SK-N-SH (cell line): ENCODE data around the gene METTL1. TPM values are rescaled to one million over a fixed set of nuclear protein-coding genes. Genes with fewer than 3 reads are reported as not detected.

Experiments
- CTCF ChIA-PET: fragments of 300-600, 350-600 bp; formaldehyde crosslinking; extraction: SDS; loops from one replicate; lab custom pipeline; 2021; lab: Yijun Ruan, JAX
- POLR2A ChIA-PET: fragments of 350-600 bp; sonication (Branson Sonifier 250); formaldehyde crosslinking; extraction: SDS; loops from one replicate; lab custom pipeline; 2020; ENCODE audit warnings: antibody characterized with exemption, inconsistent platforms; lab: Yijun Ruan, JAX
- DNase-seq: peaks from one replicate; pipeline ENCODE4 v3.0.0; 2012
- H2AFZ ChIP-seq: fragments of 200-600 bp; sonication (generic); 2 replicates; pipeline ENCODE4 v1.8.1; 2016; ENCODE audit warnings: antibody characterized with exemption, mild to moderate bottlenecking, low read depth
- H3F3A ChIP-seq: fragments of 200-600 bp; sonication (generic); replicated peaks from 2 replicates; pipeline ENCODE3; 2016; ENCODE audit warnings: antibody characterized with exemption, mild to moderate bottlenecking; ENCODE audit not compliant: insufficient read depth
- H3K27ac ChIP-seq, 2 experiments: fragments of 200-500 bp in 1 of 2; fragments of 200-600 bp in 1 of 2; sonication (Bioruptor generic) in 1 of 2; sonication (generic), shearing (Covaris generic) in 1 of 2; 2 replicates each; pipeline versions ENCODE4 v1.5.1 to v1.6.1; 2014 to 2016; ENCODE audit warnings: low read depth in 2 of 2, inconsistent platforms in 1 of 2, low read length in 1 of 2, mild to moderate bottlenecking in 1 of 2, mixed read lengths in 1 of 2
- H3K27me3 ChIP-seq: fragments of 200-600 bp; sonication (generic), shearing (Covaris generic); 2 replicates; pipeline ENCODE4 v1.6.1; 2016; ENCODE audit warnings: mixed run types; ENCODE audit not compliant: insufficient read depth
- H3K36me3 ChIP-seq, 2 experiments: fragments of 200-500 bp in 1 of 2; fragments of 200-600 bp in 1 of 2; sonication (Bioruptor generic) in 1 of 2; sonication (generic) in 1 of 2; replicated peaks in 1 of 2; 2 replicates each; pipeline versions ENCODE3 to v1.5.1; 2014 to 2016; ENCODE audit warnings: low read length in 1 of 2, mild to moderate bottlenecking in 1 of 2; ENCODE audit not compliant: insufficient read depth in 2 of 2, control insufficient read depth in 1 of 2
- H3K4me1 ChIP-seq, 2 experiments: fragments of 200-500 bp in 1 of 2; fragments of 200-600 bp in 1 of 2; sonication (Bioruptor generic) in 1 of 2; sonication (generic), shearing (Covaris generic) in 1 of 2; 2 replicates each; pipeline versions ENCODE4 v1.5.1 to v1.6.1; 2014 to 2016; ENCODE audit warnings: low read depth in 1 of 2, low read length in 1 of 2, mixed run types in 1 of 2; ENCODE audit not compliant: insufficient read depth in 2 of 2, control insufficient read depth in 1 of 2
- H3K4me2 ChIP-seq: fragments of 200-600 bp; sonication (generic), shearing (Covaris generic); 2 replicates; pipeline ENCODE4 v1.6.1; 2017; ENCODE audit warnings: mixed run types
- H3K4me3 ChIP-seq, 2 experiments: fragments of 200-500 bp in 1 of 2; fragments of 200-600 bp in 1 of 2; sonication (Bioruptor generic) in 1 of 2; sonication (generic), shearing (Covaris generic) in 1 of 2; 2 replicates each; pipeline versions ENCODE4 v1.5.1 to v1.8.1; 2014 to 2016; ENCODE audit warnings: low read depth in 2 of 2, inconsistent platforms in 1 of 2, low read length in 1 of 2, mild to moderate bottlenecking in 1 of 2, mixed read lengths in 1 of 2, moderate library complexity in 1 of 2
- H3K79me2 ChIP-seq: fragments of 200-600 bp; sonication (generic); 2 replicates; pipeline ENCODE4 v1.8.1; 2017; ENCODE audit warnings: mild to moderate bottlenecking; ENCODE audit not compliant: insufficient read depth
- H3K9ac ChIP-seq: fragments of 200-600 bp; sonication (generic); 2 replicates; pipeline ENCODE4 v1.6.1; 2017; ENCODE audit warnings: mixed run types
- H3K9me2 ChIP-seq: fragments of 200-600 bp; sonication (generic); 2 replicates; pipeline ENCODE4 v1.6.1; 2017; ENCODE audit warnings: mixed run types
- H3K9me3 ChIP-seq: fragments of 200-600 bp; sonication (generic); 2 replicates; pipeline ENCODE4 v1.6.1; 2017; ENCODE audit warnings: mixed run types, mild to moderate bottlenecking, moderate library complexity
- H4K20me1 ChIP-seq: fragments of 200-600 bp; sonication (generic); 2 replicates; pipeline ENCODE4 v1.6.1; 2017; ENCODE audit warnings: mild to moderate bottlenecking, mixed run types; ENCODE audit not compliant: insufficient read depth
- CHD2 ChIP-seq: fragments of 150-350 bp; IDR thresholded peaks from 2 replicates; pipeline ENCODE4 v1.6.1; 2018; ENCODE audit warnings: low read length; ENCODE audit not compliant: partially characterized antibody
- EP300 ChIP-seq, 2 experiments: IDR thresholded peaks; 2 replicates each; pipeline versions ENCODE4 v1.4.0 to v1.6.1; 2012; ENCODE audit warnings: borderline replicate concordance in 1 of 2, low read depth in 1 of 2, low read length in 1 of 2
- FOXJ3 ChIP-seq: sonication (generic); formaldehyde crosslinking; IDR thresholded peaks from 2 replicates; pipeline ENCODE4 v1.5.1; 2020; ENCODE audit warnings: mild to moderate bottlenecking, missing genetic modification reagents
- GATA2 ChIP-seq: sonication (generic); formaldehyde crosslinking; IDR thresholded peaks from 2 replicates; pipeline ENCODE4 v1.5.0; 2020; ENCODE audit warnings: mild to moderate bottlenecking, missing genetic modification reagents
- MXI1 ChIP-seq: IDR thresholded peaks from 2 replicates; pipeline ENCODE4 v1.6.1; 2012; ENCODE audit warnings: mild to moderate bottlenecking, low read depth, low read length, improper control_type of control experiment
- NFIC ChIP-seq: IDR thresholded peaks from 2 replicates; pipeline ENCODE4 v1.4.0; 2012; ENCODE audit warnings: borderline replicate concordance
- POLR2AphosphoS5 ChIP-seq: IDR thresholded peaks from 2 replicates; pipeline ENCODE4 v1.6.1; 2012; ENCODE audit warnings: low read depth, low read length
- RXRA ChIP-seq: IDR thresholded peaks from 2 replicates; pipeline ENCODE4 v1.4.0; 2012; ENCODE audit warnings: low read depth, mild to moderate bottlenecking, borderline replicate concordance
- TCF12 ChIP-seq: IDR thresholded peaks from 2 replicates; pipeline ENCODE4 v1.4.0; 2012
- TEAD4 ChIP-seq: IDR thresholded peaks from 2 replicates; pipeline ENCODE4 v1.4.0; 2012; ENCODE audit warnings: mild to moderate bottlenecking, borderline replicate concordance; ENCODE audit not compliant: insufficient read depth
- USF2 ChIP-seq: fragments of 150-350 bp; IDR thresholded peaks from 2 replicates; pipeline ENCODE4 v1.6.1; 2017; ENCODE audit warnings: antibody characterized with exemption, low read length, low read depth, borderline replicate concordance
- WGBS: methylation state at CpG from one replicate; pipeline ENCODE4 v1.1.6; 2017; ENCODE audit warnings: low lambda C conversion rate; 5-methylcytosine and 5-hydroxymethylcytosine counted together
- polyA plus RNA-seq, 3 experiments: library from polyadenylated mRNA; depleted of rRNA; stranded (reverse); fragments of >200 nt; gene quantifications; 2 replicates each; pipeline ENCODE4 v1.2.3, GENCODE V29; 2012
- TF ChIP-seq, protein P1 (sequence below): IDR thresholded peaks from 2 replicates; pipeline ENCODE4 v1.4.0; 2012; ENCODE audit warnings: low read depth
- TF ChIP-seq, protein P2 (sequence below): IDR thresholded peaks from 2 replicates; pipeline ENCODE4 v1.6.1; 2012; ENCODE audit warnings: mild to moderate bottlenecking, low read depth, low read length, moderate library complexity

The METTL1 gene
- polyA plus RNA-seq, 1 of the 3 experiments (the other 2 are of a cell fraction) = 28.0 TPM

DNA sequence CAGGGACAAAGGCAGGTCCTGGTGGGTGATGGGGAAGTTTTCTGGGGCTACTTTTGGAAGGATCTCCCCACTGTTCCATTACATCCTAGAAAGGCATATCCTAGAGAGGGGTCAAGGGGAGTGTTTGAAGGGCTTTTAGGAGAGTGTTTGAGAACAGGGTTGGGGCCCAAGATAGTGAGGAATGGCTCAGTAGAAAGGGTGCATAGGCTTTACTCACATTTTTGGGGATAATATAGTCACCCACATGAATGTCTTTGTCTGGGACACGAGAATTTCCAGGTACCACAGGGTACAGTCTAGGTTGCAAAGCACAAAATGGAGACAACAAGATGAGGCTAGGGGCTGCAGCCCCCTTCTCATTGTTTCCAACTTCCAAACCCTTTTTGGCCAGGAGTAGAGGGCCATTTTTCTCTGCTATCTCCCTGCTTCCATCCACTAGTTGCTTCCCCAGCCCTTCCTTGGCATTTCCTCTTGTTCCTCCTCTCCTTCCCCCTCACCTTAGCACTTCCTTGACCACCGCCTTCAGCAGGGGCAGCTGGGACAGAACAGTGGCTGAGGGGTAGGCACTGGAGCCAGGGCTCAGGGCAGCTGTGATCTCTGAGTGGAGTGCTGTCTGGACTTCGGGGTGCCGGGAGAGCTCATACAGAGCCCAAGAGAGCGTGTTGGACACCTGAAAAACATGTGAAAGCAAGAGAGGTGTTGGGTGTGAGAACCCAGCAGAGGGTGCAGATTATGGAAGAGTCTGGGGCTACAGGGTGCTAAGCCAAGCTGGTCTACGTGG lies 7.8 kb downstream of the METTL1 start:
- TF ChIP-seq TEAD4 (no peak), POLR2AphosphoS5 (no peak), CHD2 (no peak), USF2 (no peak), GATA2 (CRISPR knock-in tag) (no peak), RXRA (no peak), EP300 (IDR thresholded peaks at IDR 0.05; ENCODE audit: borderline replicate concordance in 1 of 2, low read depth in 1 of 2, low read length in 1 of 2) (no peak), MXI1 (no peak), FOXJ3 (CRISPR knock-in tag) (no peak), NFIC (no peak), TCF12 (no peak)
- TF ChIP-seq, protein P1, sequence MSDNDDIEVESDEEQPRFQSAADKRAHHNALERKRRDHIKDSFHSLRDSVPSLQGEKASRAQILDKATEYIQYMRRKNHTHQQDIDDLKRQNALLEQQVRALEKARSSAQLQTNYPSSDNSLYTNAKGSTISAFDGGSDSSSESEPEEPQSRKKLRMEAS = no peak
- TF ChIP-seq, protein P2, sequence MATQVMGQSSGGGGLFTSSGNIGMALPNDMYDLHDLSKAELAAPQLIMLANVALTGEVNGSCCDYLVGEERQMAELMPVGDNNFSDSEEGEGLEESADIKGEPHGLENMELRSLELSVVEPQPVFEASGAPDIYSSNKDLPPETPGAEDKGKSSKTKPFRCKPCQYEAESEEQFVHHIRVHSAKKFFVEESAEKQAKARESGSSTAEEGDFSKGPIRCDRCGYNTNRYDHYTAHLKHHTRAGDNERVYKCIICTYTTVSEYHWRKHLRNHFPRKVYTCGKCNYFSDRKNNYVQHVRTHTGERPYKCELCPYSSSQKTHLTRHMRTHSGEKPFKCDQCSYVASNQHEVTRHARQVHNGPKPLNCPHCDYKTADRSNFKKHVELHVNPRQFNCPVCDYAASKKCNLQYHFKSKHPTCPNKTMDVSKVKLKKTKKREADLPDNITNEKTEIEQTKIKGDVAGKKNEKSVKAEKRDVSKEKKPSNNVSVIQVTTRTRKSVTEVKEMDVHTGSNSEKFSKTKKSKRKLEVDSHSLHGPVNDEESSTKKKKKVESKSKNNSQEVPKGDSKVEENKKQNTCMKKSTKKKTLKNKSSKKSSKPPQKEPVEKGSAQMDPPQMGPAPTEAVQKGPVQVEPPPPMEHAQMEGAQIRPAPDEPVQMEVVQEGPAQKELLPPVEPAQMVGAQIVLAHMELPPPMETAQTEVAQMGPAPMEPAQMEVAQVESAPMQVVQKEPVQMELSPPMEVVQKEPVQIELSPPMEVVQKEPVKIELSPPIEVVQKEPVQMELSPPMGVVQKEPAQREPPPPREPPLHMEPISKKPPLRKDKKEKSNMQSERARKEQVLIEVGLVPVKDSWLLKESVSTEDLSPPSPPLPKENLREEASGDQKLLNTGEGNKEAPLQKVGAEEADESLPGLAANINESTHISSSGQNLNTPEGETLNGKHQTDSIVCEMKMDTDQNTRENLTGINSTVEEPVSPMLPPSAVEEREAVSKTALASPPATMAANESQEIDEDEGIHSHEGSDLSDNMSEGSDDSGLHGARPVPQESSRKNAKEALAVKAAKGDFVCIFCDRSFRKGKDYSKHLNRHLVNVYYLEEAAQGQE = no peak
- Histone ChIP-seq H4K20me1 (peaks cover 7% of the 10 kb centered on the region), H3K27ac (no peak overlapping the region), H3K4me1 (peaks cover 0 to 24% of the 10 kb centered on the region in 2 experiments; a peak in 1 of 4 replicates), H3K4me2 (no peak overlapping the region), H3K4me3 (no peak overlapping the region), H2AFZ (no peak overlapping the region), H3F3A (peaks cover 10% of the 10 kb centered on the region), H3K9me3 (no peaks in the 10 kb centered on the region), H3K27me3 (no peaks in the 10 kb centered on the region; the same call in 1 of the 2 replicates), H3K9me2 (no peaks in the 10 kb centered on the region), H3K9ac (no peak overlapping the region), H3K79me2 (no peaks in the 10 kb centered on the region), H3K36me3 (peaks cover 5 to 15% of the 10 kb centered on the region in 2 experiments)
- ChIA-PET CTCF (interaction anchor here (0.9 to 1.3 kb wide), 5 partner anchors 8 to 550 kb away, joined by 3 to 5 read pairs (median 3); partner anchors contain the start of gene MARCHF9), POLR2A (interaction anchor here (0.7 kb wide), 1 partner anchor 8 kb away, joined by 5 read pairs; the partner anchor contains the start of genes EEF1AKMT3 and METTL1)
- no peak for DNase-seq
- WGBS = 84% methylated on average over 6 of the region's 6 CpGs
